Fibroblast of villous mesenchyme (primary cell): ENCODE results near the gene CASP8AP2. TPM values are rescaled to one million over a fixed set of nuclear protein-coding genes. Genes with fewer than 3 reads are reported as not detected.
"Not testable (repeated sequence)": the region's sequence is repeated elsewhere in the genome, so short reads cannot be mapped to it uniquely, and the experiment has no call there.

Experiments used
- DNase-seq: peaks from one replicate; pipeline ENCODE4 v3.0.0-alpha.2; 2010; ENCODE audit warnings: low read depth
- H3K4me3 ChIP-seq: 2 replicates; pipeline ENCODE4 v1.5.1; 2011; ENCODE audit warnings: low read depth, mild to moderate bottlenecking, low read length
- small RNA-seq: library from RNA; depleted of rRNA; stranded (forward); fragments of <200 nt; gene quantifications from one replicate; pipeline ENCODE3, GENCODE V24; 2012
- total RNA-seq: library from RNA; depleted of rRNA; stranded (reverse); fragments of >200 nt; gene quantifications from 2 replicates; pipeline ENCODE4 v1.2.3, GENCODE V29; 2012
- TF ChIP-seq, protein P1 (sequence below): IDR thresholded peaks from 2 replicates; pipeline ENCODE4 v1.5.1; 2012; ENCODE audit warnings: low read depth, mild to moderate bottlenecking, low read length; ENCODE audit not compliant: insufficient read depth

The CASP8AP2 gene
- total RNA-seq, 1 donor: 18.1 TPM

DNA sequence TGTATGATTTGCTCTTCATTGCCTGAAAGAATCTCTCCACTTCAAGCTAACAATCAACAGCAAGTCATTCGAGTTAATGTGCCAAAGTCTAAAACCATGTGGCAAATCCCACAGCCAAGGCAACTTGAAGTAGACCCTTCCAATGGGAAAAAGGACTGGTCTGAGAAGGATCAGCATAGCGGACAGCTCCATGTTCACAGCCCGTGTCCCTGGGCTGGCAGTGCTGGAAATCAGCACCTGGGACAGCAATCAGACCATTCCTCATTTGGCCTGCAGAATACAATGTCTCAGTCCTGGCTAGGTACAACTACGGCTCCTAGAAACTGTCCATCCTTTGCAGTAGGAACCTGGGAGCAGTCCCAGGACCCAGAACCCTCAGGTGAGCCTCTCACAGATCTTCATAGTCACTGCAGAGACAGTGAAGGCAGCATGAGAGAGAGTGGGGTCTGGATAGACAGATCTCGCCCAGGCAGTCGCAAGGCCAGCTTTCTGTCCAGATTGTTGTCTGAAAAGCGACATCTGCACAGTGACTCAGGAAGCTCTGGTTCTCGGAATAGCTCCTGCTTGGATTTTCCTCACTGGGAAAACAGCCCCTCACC lies 65.7 kb downstream of the CASP8AP2 start:
- TF ChIP-seq, protein P1, sequence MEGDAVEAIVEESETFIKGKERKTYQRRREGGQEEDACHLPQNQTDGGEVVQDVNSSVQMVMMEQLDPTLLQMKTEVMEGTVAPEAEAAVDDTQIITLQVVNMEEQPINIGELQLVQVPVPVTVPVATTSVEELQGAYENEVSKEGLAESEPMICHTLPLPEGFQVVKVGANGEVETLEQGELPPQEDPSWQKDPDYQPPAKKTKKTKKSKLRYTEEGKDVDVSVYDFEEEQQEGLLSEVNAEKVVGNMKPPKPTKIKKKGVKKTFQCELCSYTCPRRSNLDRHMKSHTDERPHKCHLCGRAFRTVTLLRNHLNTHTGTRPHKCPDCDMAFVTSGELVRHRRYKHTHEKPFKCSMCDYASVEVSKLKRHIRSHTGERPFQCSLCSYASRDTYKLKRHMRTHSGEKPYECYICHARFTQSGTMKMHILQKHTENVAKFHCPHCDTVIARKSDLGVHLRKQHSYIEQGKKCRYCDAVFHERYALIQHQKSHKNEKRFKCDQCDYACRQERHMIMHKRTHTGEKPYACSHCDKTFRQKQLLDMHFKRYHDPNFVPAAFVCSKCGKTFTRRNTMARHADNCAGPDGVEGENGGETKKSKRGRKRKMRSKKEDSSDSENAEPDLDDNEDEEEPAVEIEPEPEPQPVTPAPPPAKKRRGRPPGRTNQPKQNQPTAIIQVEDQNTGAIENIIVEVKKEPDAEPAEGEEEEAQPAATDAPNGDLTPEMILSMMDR: no peak
- no peak overlapping the region for H3K4me3 ChIP-seq
- DNase-seq: peak; percentile 56

DNA sequence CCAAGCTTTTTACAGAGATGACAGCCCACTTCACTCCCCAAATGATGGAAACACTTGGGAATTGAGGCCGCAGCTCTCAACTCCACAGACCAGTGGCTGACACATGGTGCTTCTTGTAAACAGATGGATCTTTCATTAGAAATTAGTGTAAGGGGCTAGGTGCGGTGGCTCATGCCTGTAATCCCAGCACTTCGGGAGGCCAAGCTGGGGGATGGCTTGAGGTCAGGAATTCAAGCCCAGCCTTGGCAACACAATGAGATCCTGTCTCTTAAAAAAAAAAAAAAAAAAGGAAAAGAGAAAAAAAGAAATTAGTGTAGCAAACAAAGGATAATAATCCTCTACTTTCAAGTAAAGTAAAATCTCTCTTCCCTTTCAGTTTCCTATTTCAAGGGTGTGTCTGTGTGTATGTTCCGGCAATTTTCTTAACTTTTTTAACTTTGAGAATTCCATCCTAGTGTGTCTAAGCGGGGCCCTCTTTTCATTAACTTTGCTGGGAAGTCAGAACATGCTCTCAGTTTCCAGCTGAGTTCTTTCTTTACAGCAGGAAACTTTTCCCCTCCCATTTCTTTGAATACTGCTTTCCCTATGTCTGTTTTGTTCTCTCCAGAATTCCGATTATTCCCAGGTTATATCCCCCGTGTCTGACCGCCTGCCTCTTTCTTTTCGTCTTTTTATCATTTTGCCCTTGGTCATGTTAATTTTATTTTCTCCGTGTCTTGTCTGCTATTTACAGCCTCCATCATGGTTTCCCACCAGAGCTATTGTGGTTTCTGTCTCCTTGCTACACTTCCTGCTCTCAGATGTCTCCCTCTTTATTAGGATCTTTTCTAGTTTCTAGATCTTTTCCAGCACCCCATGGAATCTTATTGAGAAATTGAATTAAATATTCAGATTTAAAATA lies 80.6 kb downstream of the CASP8AP2 start:
- H3K4me3 ChIP-seq, DNase-seq: not testable (repeated sequence)

DNA sequence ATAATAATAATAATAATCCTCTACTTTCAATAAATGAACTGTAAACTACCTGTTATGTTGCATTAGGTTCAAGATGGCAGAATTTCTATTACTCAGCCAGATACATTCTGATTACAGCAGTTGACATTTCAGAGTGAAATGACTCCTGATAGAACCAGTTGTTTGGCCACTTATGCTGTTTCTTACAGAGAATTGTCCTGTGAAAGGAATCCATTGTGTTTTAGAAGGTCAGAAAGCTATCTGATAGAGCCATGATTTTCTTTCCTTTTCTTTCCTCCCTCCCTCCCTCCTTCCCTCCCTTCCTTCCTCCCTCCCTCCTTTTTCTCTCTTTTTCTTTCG lies 81.2 kb downstream of the CASP8AP2 start:
- TF ChIP-seq, protein P1: no peak
- H3K4me3 ChIP-seq: no peak overlapping the region
- DNase-seq: no peak

DNA sequence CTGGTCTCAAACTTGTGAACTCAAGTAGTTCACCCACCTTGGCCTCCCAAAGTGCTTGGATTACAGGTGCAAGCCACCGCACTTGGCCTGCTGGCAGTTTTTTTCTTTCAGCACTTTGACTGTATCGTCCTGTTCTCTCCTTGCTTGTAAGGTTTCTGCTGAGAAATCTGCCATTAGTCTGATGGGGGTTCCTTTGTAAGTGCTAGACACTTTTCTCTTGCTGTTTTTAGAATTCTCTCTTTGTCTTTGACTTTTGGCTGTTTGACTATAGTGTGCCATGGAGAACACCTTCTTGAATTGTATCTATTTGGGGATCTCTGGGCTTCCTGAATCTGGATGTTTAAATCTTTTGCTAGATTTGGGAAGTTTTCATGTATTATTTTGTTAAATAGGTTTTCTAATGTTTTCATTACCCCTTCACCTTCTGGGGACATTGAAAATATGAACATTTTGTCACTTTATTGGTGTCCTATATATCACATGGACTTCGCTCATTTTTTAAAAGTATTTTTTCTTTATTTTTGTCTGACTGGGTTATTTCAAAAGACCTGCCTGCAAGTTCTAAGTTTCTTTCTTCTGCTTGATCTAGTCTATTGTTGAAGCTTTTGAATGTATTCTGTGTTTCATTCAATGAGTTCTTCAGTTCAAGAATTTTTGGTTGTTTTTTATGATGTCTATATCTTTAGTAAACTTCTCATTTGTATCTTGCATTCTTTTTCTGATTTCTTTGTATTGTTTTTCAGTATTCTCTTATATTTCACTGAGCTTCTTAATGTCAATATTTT lies 86.6 kb downstream of the CASP8AP2 start:
- TF ChIP-seq, protein P1: no peak
- no peak for DNase-seq
- no peak overlapping the region for H3K4me3 ChIP-seq

DNA sequence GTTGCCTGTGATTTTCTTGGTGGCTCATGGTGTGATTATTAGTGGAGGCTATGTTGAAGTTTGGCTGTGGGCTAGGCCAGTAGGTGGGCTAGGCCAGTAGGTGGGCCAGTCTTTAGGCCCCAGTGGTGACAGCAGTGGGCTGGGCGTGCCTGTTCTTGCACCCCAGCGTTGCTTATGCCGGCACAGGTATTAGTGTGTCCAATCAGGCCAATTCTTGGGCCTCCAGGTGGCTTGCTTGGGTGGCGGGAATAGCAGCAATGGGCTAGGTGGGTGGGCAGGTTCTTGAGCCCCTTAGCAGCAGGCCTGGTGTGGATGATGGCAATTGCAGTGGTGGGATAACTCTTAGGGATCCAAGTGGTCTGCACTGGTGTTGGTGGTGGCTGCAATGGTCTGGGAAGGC lies 87.5 kb downstream of the CASP8AP2 start:
- no peak for DNase-seq
- TF ChIP-seq, protein P1: no peak
- H3K4me3 ChIP-seq: no peak overlapping the region

DNA sequence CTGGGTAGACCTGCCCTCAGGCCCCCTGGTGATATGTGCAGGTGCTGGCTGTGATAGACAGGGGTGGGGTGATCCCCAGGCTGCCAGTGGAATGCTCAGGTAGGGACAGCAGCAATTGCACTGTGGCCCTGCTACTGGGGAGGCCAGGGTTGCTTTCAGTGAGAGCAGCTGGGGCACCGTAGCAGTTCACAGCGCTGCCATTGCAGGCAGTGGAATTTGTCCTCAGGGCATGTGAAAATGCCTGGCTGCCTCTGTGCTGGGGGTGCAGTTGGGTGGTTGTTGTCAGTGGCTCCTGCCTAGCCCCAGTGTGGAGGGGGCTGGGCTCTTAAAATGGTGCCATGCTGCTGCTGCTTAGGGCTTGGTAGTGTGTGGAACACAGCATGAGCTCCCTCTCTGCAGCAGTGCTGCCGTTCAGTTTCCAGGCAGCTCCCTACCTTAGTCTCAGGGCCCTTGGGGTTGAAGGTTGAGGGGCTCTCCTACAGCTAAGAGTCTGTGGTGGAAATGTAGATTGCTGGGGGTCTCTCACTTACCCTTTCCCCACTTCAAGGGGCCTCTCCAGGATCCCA lies 88.2 kb downstream of the CASP8AP2 start:
- TF ChIP-seq, protein P1: no peak
- no peak for DNase-seq
- H3K4me3 ChIP-seq: no peak overlapping the region

Small RNAs within 50 kb of the gene (small RNA-seq; reads per million reads assigned to genes)
- gene DNAJC19P6: not detected
- gene RF00019: not detected

Other genes starting within 250 kb of the CASP8AP2 start
- 17.7 and 24.2 TPM in 2 replicates for gene LYRM2, start 191.1 kb upstream of the CASP8AP2 start, total RNA-seq
- gene MDN1, start 10.1 kb upstream of the CASP8AP2 start, total RNA-seq: 19.0 and 27.2 TPM in 2 replicates
- not detected in 2 replicates for gene GJA10, start 64.6 kb downstream of the CASP8AP2 start, total RNA-seq